Lower leg skin (tissue), 4 donors: ENCODE results near the gene MOCS1. TPM values are rescaled to one million over a fixed set of nuclear protein-coding genes. Genes with fewer than 3 reads are reported as not detected.

Experiments
- DNase-seq, 2 donors: peaks; one replicate each; pipeline ENCODE4 v3.0.0-alpha.2; 2019; ENCODE audit warnings: low spot score in 2 of 2
- H3K4me3 ChIP-seq: fragments of 200-600 bp; sonication (generic); 2 replicates; pipeline ENCODE4 v1.5.1; 2017; ENCODE audit warnings: mild to moderate bottlenecking, low read depth; ENCODE audit not compliant: poor library complexity, severe bottlenecking
- CTCF ChIP-seq, 3 donors: fragments of 450-650 bp; IDR thresholded peaks; one replicate each; pipeline ENCODE4 v1.5.1; 2016; ENCODE audit warnings: antibody characterized with exemption in 3 of 3, mild to moderate bottlenecking in 3 of 3, moderate library complexity in 2 of 3
- POLR2A ChIP-seq, 2 donors: fragments of 450-650 bp; IDR thresholded peaks; one replicate each; pipeline ENCODE4 v1.6.1; 2016 to 2017; ENCODE audit warnings: antibody characterized with exemption in 2 of 2, mild to moderate bottlenecking in 1 of 2, moderate library complexity in 1 of 2
- WGBS, 2 donors: methylation state at CpG; one replicate each; pipeline ENCODE4 v1.1.5; 2018; 5-methylcytosine and 5-hydroxymethylcytosine counted together
- intact Hi-C: fragments of 100-400 bp; cut with DNase I; formaldehyde crosslinking; loops from one replicate; pipeline ENCODE4 v1.15.0; 2023; ENCODE audit warnings: low total_unique reads
- total RNA-seq, 4 donors: library from RNA; depleted of rRNA; stranded (reverse); fragments of >200 nt; gene quantifications; one replicate each; pipeline ENCODE4 v1.1.0, GENCODE V29; 2016

Gene MOCS1
- total RNA-seq, 4 donors from 2014 or later: 4.8 to 18.7 (median 10.5) TPM

GRCh38 chr6:39910164-39910563 is 24.1 kb downstream of the MOCS1 start:
- H3K4me3 ChIP-seq: no peak overlapping the region
- TF ChIP-seq POLR2A (IDR thresholded peaks at IDR 0.05) (no peak), CTCF (IDR thresholded peaks at IDR 0.05) (no peak)
- peak in 1 of 2 donors; percentile 68 for DNase-seq
- intact Hi-C loops: no loop called here

GRCh38 chr6:39909701-39910100 is 24.6 kb downstream of the MOCS1 start:
- no peak overlapping the region for H3K4me3 ChIP-seq
- DNase-seq: peak in 1 of 2 donors; percentile 76
- 97% methylated on average over 5 of the region's 5 CpGs for WGBS, 2 donors
- TF ChIP-seq CTCF (IDR thresholded peaks at IDR 0.05) (no peak), POLR2A (IDR thresholded peaks at IDR 0.05) (no peak)
- intact Hi-C loops: no loop called here

GRCh38 chr6:39908838-39909583 is 25.3 kb downstream of the MOCS1 start:
- TF ChIP-seq CTCF (IDR thresholded peaks at IDR 0.05) (no peak), POLR2A (IDR thresholded peaks at IDR 0.05) (no peak)
- intact Hi-C loops: no loop called here
- 80 to 83% methylated on average over 13 of the region's 13 CpGs for WGBS, 2 donors
- DNase-seq: peak in 1 of 2 donors; percentile 70
- H3K4me3 ChIP-seq: no peak overlapping the region

- intact Hi-C loops: no loop called here
- TF ChIP-seq CTCF (IDR thresholded peaks at IDR 0.05): no peak
- TF ChIP-seq POLR2A (IDR thresholded peaks at IDR 0.05): no peak
- WGBS, 2 donors: 85 to 86% methylated on average over 5 of the region's 5 CpGs
- H3K4me3 ChIP-seq: no peak overlapping the region
- peak in 1 of 2 donors; percentile 72 for DNase-seq
These were observed 26.2 kb downstream of the MOCS1 start for GRCh38 chr6:39907871-39908575.

GRCh38 chr6:39906318-39906761 is 27.9 kb downstream of the MOCS1 start:
- DNase-seq: peak in 1 of 2 donors; percentile 81
- 84% methylated on average over 10 to 11 of the region's 13 CpGs for WGBS, 2 donors
- TF ChIP-seq CTCF (IDR thresholded peaks at IDR 0.05) (no peak), POLR2A (IDR thresholded peaks at IDR 0.05) (no peak)
- intact Hi-C loops: no loop called here
- no peak overlapping the region for H3K4me3 ChIP-seq
